ENCODE results near the gene FRY.
A peak's percentile ranks its signal among the peaks of the same experiment; 100 is the strongest.

FRY gene

DNA sequence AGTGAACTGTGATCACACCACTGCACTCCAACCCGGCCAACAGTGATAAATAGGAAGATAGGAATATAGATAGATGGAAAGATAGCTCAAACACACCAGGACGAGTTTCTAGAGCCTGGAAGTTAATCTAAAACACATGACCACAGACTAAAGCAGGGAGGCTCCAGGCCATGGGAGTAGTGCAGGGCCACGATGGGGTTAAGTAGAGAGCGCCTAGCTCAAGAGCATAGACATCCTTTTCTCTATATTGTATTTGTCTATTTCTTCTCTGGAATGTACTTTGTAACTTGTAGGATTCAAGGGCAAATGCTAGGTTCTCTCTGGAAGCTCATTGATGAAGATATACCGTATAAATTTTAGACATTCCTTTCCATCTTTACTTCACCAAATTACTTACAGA is 214.0 kb downstream of the FRY start:
- no peak for ATAC-seq
- TF ChIP-seq TOX (CRISPR knock-in tag; IDR thresholded peaks at IDR 0.05; ENCODE audit: borderline replicate concordance) (no peak), ZNF565 (CRISPR knock-in tag; conservative IDR thresholded peaks at IDR 0.05; ENCODE audit: low read depth) (no peak), GLIS3 (CRISPR knock-in tag; IDR thresholded peaks at IDR 0.05) (no peak), ZC3H10 (CRISPR knock-in tag; IDR thresholded peaks at IDR 0.05) (no peak)
- TF ChIP-seq, protein P1, sequence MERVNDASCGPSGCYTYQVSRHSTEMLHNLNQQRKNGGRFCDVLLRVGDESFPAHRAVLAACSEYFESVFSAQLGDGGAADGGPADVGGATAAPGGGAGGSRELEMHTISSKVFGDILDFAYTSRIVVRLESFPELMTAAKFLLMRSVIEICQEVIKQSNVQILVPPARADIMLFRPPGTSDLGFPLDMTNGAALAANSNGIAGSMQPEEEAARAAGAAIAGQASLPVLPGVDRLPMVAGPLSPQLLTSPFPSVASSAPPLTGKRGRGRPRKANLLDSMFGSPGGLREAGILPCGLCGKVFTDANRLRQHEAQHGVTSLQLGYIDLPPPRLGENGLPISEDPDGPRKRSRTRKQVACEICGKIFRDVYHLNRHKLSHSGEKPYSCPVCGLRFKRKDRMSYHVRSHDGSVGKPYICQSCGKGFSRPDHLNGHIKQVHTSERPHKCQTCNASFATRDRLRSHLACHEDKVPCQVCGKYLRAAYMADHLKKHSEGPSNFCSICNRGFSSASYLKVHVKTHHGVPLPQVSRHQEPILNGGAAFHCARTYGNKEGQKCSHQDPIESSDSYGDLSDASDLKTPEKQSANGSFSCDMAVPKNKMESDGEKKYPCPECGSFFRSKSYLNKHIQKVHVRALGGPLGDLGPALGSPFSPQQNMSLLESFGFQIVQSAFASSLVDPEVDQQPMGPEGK (CRISPR knock-in tag; IDR thresholded peaks at IDR 0.05; ENCODE audit: borderline replicate concordance) = no peak
- TF ChIP-seq, protein P2, sequence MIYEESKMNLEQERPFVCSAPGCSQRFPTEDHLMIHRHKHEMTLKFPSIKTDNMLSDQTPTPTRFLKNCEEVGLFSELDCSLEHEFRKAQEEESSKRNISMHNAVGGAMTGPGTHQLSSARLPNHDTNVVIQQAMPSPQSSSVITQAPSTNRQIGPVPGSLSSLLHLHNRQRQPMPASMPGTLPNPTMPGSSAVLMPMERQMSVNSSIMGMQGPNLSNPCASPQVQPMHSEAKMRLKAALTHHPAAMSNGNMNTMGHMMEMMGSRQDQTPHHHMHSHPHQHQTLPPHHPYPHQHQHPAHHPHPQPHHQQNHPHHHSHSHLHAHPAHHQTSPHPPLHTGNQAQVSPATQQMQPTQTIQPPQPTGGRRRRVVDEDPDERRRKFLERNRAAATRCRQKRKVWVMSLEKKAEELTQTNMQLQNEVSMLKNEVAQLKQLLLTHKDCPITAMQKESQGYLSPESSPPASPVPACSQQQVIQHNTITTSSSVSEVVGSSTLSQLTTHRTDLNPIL (CRISPR knock-in tag; IDR thresholded peaks at IDR 0.05; ENCODE audit: low read depth) = no peak

DNA sequence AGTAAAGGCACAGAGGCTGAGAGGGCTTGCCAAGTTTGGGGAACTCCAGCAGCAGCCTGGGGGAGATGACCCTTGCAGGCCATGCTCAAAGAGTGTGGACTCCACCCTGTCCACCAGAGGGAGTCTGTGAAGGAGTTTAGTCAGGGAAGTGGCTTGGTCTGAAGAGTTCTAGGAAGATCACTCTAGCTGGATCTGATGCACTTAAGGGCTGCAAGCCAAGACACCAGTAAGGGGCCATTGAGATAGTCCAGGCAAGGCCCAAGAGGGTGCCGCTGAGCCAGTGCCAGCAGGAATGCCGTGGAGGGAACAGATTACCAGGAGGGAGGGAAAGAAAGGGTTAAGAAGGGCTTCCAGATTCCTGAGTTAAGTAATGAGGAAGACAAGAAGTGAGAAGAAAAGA is 214.9 kb downstream of the FRY start:
- ATAC-seq = peak; percentile 100
- TF ChIP-seq ZFP30 (CRISPR knock-in tag; IDR thresholded peaks at IDR 0.05) = no peak
- TF ChIP-seq ISL1 (CRISPR knock-in tag; IDR thresholded peaks at IDR 0.05) = no peak
- TF ChIP-seq RARB (CRISPR knock-in tag; IDR thresholded peaks at IDR 0.05) = no peak
- TF ChIP-seq BACH2 (CRISPR knock-in tag; IDR thresholded peaks at IDR 0.05; ENCODE audit: borderline replicate concordance) = no peak
- no peak for TF ChIP-seq CSDC2 (CRISPR knock-in tag; IDR thresholded peaks at IDR 0.05)
- TF ChIP-seq OSR1 (CRISPR knock-in tag; IDR thresholded peaks at IDR 0.05) = no peak
- TF ChIP-seq, protein P1 (CRISPR knock-in tag; IDR thresholded peaks at IDR 0.05; ENCODE audit: borderline replicate concordance) = no peak

DNA sequence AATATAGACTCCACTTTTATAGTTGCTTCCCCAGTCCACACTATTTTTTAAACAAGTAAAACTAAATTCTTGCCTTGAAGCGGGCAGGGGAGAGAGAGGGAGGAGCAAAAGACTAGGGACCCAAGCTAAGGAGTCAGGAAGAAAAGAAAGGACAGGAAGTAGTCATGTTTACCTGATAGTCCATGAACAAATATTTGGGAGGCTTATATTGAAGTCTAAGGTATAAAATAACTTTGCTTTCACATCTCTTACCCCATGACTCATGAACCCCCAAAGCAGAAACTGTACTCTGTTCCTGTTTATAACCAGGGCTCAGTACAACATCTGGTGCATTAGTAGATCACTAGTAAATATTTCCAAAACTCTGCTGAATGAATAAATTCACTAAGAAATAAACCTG is 216.3 kb downstream of the FRY start:
- no peak for ATAC-seq
- TF ChIP-seq SNAI2 (CRISPR knock-in tag; IDR thresholded peaks at IDR 0.05) (no peak), BACH2 (CRISPR knock-in tag; IDR thresholded peaks at IDR 0.05; ENCODE audit: borderline replicate concordance) (no peak), ARNTL (CRISPR knock-in tag; IDR thresholded peaks at IDR 0.05; ENCODE audit: borderline replicate concordance, low read depth) (no peak), GLIS3 (CRISPR knock-in tag; IDR thresholded peaks at IDR 0.05) (no peak), RARB (CRISPR knock-in tag; IDR thresholded peaks at IDR 0.05) (no peak), ZNF70 (CRISPR knock-in tag; IDR thresholded peaks at IDR 0.05) (no peak), OSR1 (CRISPR knock-in tag; IDR thresholded peaks at IDR 0.05) (no peak), ESRRG (CRISPR knock-in tag; IDR thresholded peaks at IDR 0.05) (no peak), ZNF8 (CRISPR knock-in tag; IDR thresholded peaks at IDR 0.05) (no peak), TCF4 (CRISPR knock-in tag; IDR thresholded peaks at IDR 0.05; ENCODE audit: borderline replicate concordance) (no peak), ZC3H10 (CRISPR knock-in tag; IDR thresholded peaks at IDR 0.05) (no peak), TOX (CRISPR knock-in tag; IDR thresholded peaks at IDR 0.05; ENCODE audit: borderline replicate concordance) (no peak), ZFP3 (CRISPR knock-in tag; IDR thresholded peaks at IDR 0.05) (no peak)
- TF ChIP-seq, protein P3, sequence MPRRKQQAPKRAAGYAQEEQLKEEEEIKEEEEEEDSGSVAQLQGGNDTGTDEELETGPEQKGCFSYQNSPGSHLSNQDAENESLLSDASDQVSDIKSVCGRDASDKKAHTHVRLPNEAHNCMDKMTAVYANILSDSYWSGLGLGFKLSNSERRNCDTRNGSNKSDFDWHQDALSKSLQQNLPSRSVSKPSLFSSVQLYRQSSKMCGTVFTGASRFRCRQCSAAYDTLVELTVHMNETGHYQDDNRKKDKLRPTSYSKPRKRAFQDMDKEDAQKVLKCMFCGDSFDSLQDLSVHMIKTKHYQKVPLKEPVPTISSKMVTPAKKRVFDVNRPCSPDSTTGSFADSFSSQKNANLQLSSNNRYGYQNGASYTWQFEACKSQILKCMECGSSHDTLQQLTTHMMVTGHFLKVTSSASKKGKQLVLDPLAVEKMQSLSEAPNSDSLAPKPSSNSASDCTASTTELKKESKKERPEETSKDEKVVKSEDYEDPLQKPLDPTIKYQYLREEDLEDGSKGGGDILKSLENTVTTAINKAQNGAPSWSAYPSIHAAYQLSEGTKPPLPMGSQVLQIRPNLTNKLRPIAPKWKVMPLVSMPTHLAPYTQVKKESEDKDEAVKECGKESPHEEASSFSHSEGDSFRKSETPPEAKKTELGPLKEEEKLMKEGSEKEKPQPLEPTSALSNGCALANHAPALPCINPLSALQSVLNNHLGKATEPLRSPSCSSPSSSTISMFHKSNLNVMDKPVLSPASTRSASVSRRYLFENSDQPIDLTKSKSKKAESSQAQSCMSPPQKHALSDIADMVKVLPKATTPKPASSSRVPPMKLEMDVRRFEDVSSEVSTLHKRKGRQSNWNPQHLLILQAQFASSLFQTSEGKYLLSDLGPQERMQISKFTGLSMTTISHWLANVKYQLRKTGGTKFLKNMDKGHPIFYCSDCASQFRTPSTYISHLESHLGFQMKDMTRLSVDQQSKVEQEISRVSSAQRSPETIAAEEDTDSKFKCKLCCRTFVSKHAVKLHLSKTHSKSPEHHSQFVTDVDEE (CRISPR knock-in tag; IDR thresholded peaks at IDR 0.05) = no peak
- TF ChIP-seq, protein P1 (CRISPR knock-in tag; IDR thresholded peaks at IDR 0.05; ENCODE audit: borderline replicate concordance) = no peak
- TF ChIP-seq, protein P2 (CRISPR knock-in tag; IDR thresholded peaks at IDR 0.05; ENCODE audit: low read depth) = no peak
- TF ChIP-seq, protein P4, sequence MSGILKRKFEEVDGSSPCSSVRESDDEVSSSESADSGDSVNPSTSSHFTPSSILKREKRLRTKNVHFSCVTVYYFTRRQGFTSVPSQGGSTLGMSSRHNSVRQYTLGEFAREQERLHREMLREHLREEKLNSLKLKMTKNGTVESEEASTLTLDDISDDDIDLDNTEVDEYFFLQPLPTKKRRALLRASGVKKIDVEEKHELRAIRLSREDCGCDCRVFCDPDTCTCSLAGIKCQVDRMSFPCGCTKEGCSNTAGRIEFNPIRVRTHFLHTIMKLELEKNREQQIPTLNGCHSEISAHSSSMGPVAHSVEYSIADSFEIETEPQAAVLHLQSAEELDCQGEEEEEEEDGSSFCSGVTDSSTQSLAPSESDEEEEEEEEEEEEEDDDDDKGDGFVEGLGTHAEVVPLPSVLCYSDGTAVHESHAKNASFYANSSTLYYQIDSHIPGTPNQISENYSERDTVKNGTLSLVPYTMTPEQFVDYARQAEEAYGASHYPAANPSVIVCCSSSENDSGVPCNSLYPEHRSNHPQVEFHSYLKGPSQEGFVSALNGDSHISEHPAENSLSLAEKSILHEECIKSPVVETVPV (CRISPR knock-in tag; IDR thresholded peaks at IDR 0.05) = no peak
- TF ChIP-seq, protein P5, sequence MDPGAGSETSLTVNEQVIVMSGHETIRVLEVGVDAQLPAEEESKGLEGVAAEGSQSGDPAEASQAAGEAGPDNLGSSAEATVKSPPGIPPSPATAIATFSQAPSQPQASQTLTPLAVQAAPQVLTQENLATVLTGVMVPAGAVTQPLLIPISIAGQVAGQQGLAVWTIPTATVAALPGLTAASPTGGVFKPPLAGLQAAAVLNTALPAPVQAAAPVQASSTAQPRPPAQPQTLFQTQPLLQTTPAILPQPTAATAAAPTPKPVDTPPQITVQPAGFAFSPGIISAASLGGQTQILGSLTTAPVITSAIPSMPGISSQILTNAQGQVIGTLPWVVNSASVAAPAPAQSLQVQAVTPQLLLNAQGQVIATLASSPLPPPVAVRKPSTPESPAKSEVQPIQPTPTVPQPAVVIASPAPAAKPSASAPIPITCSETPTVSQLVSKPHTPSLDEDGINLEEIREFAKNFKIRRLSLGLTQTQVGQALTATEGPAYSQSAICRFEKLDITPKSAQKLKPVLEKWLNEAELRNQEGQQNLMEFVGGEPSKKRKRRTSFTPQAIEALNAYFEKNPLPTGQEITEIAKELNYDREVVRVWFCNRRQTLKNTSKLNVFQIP (CRISPR knock-in tag; IDR thresholded peaks at IDR 0.05; ENCODE audit: borderline replicate concordance, low read depth) = no peak

Data from SK-N-SH treated with all-trans-retinoic acid at 6 μM for 48 hours (cell line).